ENCODE measurements around the gene RAPH1. TPM values are rescaled to one million over a fixed set of nuclear protein-coding genes. Genes with fewer than 3 reads are reported as not detected.

RAPH1 gene
- total and polyA plus RNA-seq, 8 donors: 2.3 to 19.2 (median 10.4) TPM

- DNase-seq: no peak
- Histone ChIP-seq H3K27ac (no peak overlapping the region), H3K4me3 (no peak overlapping the region), H3K36me3 (no peaks in the 10 kb centered on the region), H3K4me1 (peaks cover 0 to 4% (median 0%) of the 10 kb centered on the region in 3 donors), H3K27me3 (no peaks in the 10 kb centered on the region), H3K9me3 (no peaks in the 10 kb centered on the region)
- ATAC-seq: no peak
- TF ChIP-seq CTCF (IDR thresholded peaks at IDR 0.05): no peak
- no peak for FAIRE-seq
- intact Hi-C loops (cut with DNase I): no loop called here
These were observed 14.3 kb upstream of the RAPH1 start for GRCh38 chr2:203549406-203549805.

GRCh38 chr2:203548887-203549286 is 13.8 kb upstream of the RAPH1 start:
- Histone ChIP-seq H3K36me3 (no peaks in the 10 kb centered on the region), H3K4me3 (no peak overlapping the region), H3K4me1 (peaks cover 4 to 8% (median 4%) of the 10 kb centered on the region in 3 donors), H3K27ac (no peak overlapping the region), H3K9me3 (no peaks in the 10 kb centered on the region), H3K27me3 (no peaks in the 10 kb centered on the region)
- no peak for TF ChIP-seq CTCF (IDR thresholded peaks at IDR 0.05)
- intact Hi-C loops (cut with DNase I): no loop called here
- ATAC-seq: no peak
- no peak for FAIRE-seq
- DNase-seq: no peak

- no peak for ATAC-seq
- WGBS, 2 donors: 72 to 80% methylated on average over 1 of the region's 1 CpG
These were observed 12.3 kb upstream of the RAPH1 start for GRCh38 chr2:203547356-203547755.

GRCh38 chr2:203544402-203544801 is 9.3 kb upstream of the RAPH1 start:
- no peak for FAIRE-seq

More at GRCh38 chr2:203547356-203547755, 12.3 kb upstream of the RAPH1 start:
- no peak for TF ChIP-seq CTCF (IDR thresholded peaks at IDR 0.05)
- Histone ChIP-seq H3K9me3 (no peaks in the 10 kb centered on the region), H3K4me3 (no peak overlapping the region), H3K4me1 (peaks cover 7 to 9% (median 8%) of the 10 kb centered on the region in 3 donors), H3K27ac (no peak overlapping the region), H3K36me3 (no peaks in the 10 kb centered on the region), H3K27me3 (no peaks in the 10 kb centered on the region)
- FAIRE-seq (no peak), DNase-seq (no peak)
- intact Hi-C loops (cut with DNase I): no loop called here

More at GRCh38 chr2:203544402-203544801, 9.3 kb upstream of the RAPH1 start:
- TF ChIP-seq CTCF (IDR thresholded peaks at IDR 0.05): no peak
- no peak overlapping the region for H3K4me3 ChIP-seq
- no peaks in the 10 kb centered on the region for H3K9me3 ChIP-seq
- H3K27me3 ChIP-seq: no peaks in the 10 kb centered on the region
- intact Hi-C loops (cut with DNase I): no loop called here
- no peak overlapping the region for H3K27ac ChIP-seq
- H3K36me3 ChIP-seq: no peaks in the 10 kb centered on the region
- DNase-seq: no peak
- H3K4me1 ChIP-seq: peaks cover 6 to 9% (median 7%) of the 10 kb centered on the region in 3 donors
- no peak for ATAC-seq
- WGBS, 2 donors: 90 to 96% methylated on average over 4 of the region's 4 CpGs
